Measurements from ENCODE around the gene ZNF750.

Gene ZNF750

DNA sequence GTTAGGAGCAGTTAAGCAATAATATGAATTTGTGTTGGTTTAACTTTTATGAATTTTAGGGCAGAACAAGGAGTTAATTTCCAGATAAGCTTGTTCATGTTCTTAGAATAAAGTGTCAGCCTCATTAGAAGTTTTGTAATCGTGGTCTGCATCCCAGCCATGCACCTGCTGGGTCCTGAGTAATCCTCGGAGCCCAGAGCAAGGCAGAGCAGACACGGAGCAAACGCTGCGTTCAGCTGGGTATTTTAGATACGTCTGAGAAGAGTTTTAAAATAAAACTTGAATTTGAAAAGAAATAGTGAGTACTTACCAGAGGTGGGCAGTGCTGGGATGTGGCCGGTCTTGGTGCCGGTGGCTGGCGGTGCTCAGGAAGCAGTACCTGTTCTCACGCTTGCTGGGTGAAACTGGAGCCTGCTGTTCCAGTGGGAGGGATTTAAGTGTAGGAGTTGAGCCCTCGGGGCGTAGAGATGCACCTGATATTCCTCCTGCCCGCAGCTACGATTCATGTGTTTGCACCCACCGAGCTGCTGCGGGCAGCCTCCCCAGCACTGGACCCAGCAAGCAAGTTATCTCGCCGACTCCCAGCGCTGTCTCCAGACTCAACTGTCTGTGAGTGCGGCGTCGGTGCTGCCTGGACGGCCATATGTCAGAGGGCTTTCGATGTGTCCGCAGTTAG, at the start of gene ZNF750:
Gene ZNF750 (minus strand): TSS at position 406 of the 676 bp plus-strand sequence. CDS start 7,568 bp downstream, outside the sequence.
- DNase-seq (ENCODE audit: low read depth): no peak

DNA sequence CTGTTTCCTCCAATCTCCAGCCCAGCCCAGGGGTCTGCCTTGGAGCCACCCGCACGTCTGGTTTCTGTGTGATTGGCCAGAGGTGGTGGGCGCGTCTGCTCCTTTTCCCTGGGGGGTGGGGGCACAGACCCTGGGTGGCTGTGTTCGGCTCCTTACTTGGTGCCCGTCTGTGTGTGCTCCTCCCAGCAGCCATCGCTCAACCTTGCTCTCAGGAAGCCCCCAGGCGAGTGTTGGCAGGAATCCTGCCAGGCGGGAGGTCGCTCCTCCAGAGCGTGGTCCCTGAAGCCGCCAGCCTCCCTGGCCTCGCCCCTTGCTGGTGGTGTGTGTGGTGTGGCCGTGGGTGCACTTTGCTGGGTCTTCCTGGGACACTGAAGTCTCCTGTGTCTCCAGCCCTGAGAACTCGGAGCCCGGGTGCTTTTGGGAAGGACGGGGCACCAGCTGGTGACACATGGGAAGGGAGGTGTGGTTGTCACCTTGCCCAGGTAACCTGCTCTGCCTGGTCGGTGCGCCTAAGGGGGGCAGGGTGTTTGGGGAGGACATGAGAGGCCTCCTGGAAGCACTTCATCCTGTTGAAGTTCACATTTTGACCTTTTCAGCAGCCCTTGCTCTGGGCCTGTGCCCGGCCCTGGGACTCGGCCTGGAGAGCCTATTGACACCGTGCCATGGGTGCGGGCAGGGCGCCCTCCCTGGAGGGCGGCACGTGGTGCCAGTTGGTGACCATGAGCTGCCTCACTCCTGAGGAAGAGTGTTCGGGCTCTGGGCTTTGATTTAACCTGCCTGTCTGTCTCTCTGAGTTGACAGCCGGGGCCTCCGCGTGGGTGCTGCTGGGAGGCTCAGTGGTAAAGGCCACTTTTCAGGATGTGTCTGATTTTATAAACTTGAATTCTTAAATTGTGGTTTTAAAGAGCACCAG, 49.0 kb upstream of the ZNF750 start:
- no peak for DNase-seq (ENCODE audit: low read depth)

- no peak for DNase-seq (ENCODE audit: low read depth)
These were observed 47.7 kb upstream of the ZNF750 start for GRCh38 chr17:82887255-82888164.

- peak; percentile 26 for DNase-seq (ENCODE audit: low read depth)
These were observed 45.1 kb upstream of the ZNF750 start for GRCh38 chr17:82884970-82885353.

GRCh38 chr17:82884341-82884969, 44.6 kb upstream of the ZNF750 start:
- DNase-seq (ENCODE audit: low read depth): no peak

GRCh38 chr17:82883419-82884031, 43.7 kb upstream of the ZNF750 start:
- no peak for DNase-seq (ENCODE audit: low read depth)

DNA sequence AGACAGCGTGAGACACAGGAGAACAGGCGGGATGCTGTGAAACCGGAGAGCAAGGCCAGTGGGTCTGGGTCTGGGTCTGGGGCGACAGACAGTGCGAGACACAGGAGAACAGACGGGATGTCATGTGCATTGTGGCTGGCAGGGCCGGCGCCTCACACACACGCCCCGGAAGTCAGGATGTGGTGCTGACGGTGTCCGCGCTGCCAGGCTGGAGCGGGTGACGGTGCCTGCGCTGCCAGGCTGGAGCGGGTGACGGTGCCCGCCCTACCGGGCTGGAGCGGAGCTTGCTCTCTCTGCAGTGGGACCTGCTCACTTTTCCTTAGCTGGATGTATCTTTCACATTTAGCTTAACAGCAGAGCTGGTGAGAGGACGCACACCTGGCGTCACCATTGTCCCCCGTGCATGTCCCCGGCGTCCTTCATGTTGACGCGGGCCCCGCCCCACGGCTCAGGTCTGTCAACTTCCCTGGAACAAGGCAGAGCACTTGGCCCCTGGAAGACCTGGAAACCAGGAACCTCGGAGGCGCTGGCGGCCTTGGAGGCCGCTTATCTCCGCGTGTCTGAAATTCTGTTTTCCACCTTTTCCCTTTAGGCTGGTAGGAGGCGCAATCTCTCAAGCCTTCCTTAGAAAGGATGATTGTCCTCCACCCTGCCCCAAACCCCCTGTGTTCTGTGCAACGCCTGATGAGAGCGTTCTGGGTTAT, 43.0 kb upstream of the ZNF750 start:
- peak; percentile 68 for DNase-seq (ENCODE audit: low read depth)

DNA sequence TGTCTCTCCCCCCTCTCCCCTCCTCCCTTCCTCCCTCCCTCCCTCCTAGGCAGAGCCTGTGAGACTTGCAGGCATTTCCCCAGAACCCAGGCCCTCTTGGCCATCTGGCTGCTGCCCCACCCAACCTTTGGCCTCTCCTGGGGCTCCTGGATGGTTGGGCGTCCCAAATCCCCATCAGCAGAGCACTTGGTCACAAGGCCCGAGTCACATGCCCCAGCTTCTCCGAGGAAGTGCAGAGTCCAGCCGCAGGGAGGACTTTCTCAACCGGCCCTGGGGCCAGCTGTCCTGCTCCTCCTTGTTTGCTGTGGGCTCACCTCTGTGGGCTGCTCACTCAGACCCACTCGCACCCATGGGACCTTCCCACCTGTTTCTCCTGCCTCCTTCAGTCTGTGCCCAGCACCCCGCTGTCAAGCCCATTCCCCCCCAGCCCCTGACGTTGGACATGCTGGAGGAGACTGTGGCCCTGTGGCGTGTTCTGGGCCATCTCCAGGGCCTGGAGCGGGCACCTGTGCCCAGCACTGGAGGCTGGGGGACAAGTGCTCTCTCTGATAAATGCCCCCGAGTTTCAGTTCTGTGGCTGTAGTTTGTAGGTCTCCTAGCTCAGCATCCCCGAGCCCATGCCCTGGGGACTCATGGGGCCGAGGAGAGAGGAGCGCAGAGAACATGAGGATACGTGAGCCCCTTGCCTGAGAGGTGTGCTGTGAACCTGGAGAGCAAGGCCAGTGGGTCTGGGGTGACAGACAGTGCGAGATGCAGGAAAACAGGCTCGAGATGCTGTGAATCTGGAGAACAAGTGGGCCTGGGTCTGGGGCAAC, 42.3 kb upstream of the ZNF750 start:
- DNase-seq (ENCODE audit: low read depth): no peak

GRCh38 chr17:82881324-82881823, 41.6 kb upstream of the ZNF750 start:
- no peak for DNase-seq (ENCODE audit: low read depth)

DNA sequence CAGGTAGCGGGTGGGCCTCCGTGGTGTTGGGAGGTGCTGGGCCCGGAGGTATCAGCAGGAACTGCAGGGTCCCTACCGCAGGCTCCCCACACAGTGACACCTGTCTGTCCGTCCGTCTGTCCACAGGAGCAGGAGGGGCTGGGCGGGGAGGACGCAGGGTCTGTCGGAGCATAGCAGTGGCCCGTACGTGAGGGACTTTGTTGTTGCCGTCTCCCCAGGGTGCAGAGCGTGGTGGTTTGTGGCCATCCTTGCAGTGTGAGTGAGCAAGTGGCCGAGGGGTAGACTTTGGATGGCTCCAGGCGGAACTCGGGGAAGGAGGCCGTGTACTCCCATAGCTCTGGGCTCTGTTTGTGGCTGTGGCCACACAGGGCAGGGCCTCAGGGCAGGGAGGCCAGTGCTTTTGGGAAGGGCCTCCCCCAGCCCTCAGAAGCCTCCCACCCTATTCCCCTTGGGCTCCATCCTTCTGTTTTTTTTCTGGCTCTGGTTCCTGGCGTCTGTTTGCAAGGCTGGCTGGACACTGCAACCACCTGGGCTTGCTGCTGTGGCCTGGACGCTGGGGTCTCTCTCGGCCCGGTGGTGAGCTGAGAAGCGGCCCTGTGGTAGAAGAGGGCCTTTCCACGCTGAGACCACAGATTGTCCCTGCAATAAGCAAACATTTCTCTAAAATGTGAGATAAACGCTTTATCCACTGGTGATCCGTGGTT, 41.0 kb upstream of the ZNF750 start:
- DNase-seq (ENCODE audit: low read depth): no peak

DNA sequence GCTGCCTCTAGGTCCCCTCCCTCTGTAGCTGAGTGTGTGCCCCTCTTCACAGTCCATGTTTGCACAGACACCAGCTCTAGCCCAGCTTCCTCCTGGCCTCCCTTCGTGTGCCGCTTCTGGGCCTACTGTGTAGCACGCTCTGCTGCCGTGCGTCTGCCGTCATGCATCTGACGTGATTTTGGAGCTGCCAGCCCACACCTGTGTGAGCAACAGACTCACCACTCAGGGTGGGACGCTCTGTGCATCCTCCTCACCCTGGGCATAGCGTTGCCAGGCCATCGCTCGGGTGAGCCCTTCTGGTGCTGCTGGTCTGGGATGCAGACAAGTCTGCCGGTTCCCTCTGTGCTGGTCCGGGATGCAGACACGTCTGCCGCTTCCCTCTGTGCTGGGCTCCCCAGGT, 39.4 kb upstream of the ZNF750 start:
- DNase-seq (ENCODE audit: low read depth): no peak

DNA sequence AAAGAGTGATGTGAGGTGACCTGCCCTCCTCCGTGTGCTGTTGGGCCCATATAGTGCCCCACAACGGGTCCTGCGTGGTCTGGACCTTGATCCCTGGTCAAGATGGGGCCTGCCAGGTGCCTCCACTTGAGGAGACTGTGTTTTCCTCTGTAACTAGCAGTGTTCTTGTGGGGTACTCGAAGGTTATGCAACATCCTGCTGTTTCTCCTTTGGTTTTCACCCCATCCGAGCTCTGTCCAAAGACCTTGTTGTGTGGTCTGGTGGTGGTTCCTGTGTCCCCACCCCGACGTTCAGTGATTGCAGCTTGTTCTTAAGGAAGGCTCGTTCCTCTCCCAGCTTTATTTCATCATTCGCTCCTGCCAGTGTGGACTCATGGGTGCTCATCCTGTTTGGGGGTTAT, 38.7 kb upstream of the ZNF750 start:
- no peak for DNase-seq (ENCODE audit: low read depth)

- no peak for DNase-seq (ENCODE audit: low read depth)
These were observed 37.0 kb upstream of the ZNF750 start for GRCh38 chr17:82876602-82877379.

DNA sequence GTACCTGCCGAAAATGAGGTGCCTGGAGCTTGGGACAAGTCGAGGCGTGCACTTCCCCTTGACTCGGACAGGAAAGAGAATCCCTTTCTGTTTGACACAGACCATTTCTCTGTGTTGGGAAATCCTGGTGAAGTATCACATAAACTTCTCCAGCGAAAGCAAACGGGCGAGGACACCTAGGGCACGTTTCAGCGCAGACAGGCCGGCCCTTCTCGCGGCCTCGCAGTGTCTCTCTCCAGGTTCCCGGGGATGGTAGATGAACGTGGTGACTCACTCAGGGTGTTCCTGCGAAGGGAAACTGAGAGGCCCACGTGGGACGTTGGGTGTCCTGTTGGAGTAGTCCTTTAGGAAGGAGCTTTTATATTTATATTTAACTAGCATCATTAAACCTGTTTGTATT, 36.3 kb upstream of the ZNF750 start:
- no peak for DNase-seq (ENCODE audit: low read depth)

- no peak for DNase-seq (ENCODE audit: low read depth)
These were observed 35.6 kb upstream of the ZNF750 start for GRCh38 chr17:82875407-82875856.

DNA sequence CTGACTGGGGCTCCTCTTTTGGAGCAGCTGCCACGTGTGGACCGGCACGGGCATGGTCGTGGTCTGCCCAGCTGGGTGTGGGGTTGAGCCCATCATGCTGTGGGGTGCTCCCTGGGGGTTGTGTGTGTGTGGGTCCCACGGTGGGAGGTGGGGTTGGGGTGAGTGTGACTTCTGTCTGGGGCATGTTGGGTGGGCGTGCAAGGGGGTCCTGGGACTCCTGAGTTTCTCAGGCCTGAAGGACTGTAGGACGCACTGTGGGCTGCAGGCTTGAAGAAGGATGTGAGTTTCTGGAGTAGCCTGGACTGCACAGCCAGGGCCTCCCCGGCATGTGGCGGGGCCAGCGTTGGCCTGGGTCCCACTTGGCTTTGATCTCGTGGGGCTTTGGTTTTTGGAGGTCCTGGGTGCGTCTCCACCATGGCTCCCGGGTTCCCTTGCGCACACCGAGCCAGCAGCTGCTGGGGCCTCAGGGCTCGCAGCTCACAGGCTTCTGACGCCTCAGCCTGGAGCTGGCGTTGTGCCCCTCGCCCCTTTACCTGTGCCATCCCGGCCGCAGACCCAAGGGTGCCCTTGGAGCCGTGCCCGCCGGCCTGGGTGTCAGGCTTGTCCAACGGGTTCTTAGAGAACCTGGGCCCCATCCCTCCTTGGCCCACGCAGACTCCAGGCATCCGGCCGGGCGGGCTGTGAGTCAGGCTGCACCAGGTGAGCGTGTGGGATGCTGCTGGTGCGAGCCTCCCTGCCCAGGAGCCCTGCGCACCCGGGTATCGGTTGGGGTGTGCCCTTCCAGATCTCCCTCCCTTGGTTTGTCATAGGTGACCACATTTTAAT, 34.4 kb upstream of the ZNF750 start:
- DNase-seq (ENCODE audit: low read depth): no peak

- DNase-seq (ENCODE audit: low read depth): no peak
These were observed 33.7 kb upstream of the ZNF750 start for GRCh38 chr17:82873521-82873920.
